ENCODE results near the gene NFAT5.
"Not testable (repeated sequence)": the region's sequence is repeated elsewhere in the genome, so short reads cannot be mapped to it uniquely, and the experiment has no call there.

Gene NFAT5

DNA sequence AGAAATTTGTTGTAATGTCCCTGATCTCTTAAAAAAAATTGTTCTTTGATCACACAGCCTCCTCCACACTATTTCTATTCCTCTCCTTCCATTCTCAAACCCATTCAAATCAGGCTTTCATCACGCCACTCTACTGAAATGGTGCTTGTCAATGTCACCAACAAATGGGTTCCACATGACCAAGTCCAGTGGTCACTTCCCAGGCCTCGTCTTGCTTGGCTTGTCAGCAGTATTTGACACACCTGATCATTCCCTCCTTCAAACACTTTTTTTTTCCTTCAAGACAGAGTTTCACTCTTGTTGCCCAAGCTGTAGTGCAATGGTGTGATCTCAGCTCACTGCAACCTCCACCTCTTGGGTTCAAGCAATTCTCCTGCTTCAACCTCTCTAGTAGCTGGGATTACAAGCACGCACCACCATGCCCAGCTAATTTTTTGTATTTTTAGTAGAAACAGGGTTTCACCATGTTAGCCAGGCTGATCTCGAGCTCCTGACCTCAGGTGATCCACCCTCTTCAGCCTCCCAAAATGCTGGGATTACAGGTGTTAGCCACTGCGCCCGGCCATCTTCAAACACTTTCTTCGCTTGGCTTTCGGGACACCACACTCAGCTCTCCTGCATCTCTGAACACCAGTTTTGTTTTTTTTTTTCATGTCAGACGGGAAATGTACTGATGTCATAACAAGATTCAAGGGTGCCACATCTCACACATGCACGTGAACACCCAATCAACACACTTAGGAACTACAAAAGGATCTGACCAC, 142.3 kb downstream of the NFAT5 start:
- DNase-seq: no peak

DNA sequence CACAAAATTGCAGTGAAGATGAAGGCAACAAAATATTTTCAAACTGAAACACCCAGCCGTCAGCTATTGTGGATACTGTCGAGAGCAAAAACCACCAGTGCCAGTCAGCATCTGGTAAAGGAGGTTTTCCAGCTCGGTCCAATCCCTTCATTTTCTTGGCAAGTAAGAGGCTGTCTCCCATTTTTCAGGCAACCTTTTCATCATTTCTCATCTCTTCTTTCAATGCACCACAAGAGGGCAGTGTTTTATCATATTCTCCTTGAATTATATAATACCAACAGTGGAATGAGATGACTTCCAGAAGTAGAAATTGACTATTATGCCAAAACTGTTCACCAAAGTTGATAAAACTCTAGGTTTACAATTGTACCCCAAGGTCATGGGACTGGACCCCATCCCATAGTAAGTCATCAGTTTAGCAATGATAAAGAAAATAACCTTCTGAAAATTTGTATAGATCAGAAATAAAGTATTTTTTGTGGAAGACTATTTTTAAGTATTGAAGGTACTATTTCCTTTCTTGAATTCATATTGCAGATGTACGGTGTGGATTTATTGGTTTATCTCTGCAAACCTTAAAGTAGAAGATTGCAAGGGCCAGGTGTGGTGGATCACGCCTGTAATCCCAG, 143.8 kb downstream of the NFAT5 start:
- no peak for DNase-seq

DNA sequence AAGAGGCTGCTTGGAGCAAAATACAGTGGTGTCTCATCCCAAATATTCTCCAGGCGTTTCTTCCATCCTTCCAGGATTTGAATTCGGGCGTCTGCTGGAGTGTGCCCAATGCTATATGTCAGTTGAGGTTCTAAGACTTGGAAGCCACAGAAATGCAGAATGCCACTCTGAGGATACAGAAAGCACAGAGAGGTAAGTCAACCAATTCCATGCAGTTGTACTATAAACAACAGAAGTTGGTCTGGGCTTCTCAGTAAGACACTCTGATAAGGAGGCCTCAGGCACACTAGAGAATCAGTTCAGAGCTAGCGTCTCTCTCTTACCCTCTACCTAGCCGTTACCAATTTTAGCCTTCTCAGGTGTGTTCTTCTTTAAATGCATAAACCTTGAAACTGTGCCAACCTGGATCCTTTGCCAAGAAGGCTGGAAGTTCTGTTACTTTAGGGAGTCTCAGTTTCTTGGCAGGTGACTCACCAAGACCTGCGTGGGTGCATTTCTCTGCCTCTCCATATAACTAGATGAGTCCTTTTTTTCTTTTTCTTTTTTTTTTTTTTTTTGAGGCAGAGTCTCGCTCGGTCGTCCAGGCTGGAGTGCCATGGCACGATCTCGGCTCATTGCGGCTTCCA, 145.5 kb downstream of the NFAT5 start:
- DNase-seq: no peak

DNA sequence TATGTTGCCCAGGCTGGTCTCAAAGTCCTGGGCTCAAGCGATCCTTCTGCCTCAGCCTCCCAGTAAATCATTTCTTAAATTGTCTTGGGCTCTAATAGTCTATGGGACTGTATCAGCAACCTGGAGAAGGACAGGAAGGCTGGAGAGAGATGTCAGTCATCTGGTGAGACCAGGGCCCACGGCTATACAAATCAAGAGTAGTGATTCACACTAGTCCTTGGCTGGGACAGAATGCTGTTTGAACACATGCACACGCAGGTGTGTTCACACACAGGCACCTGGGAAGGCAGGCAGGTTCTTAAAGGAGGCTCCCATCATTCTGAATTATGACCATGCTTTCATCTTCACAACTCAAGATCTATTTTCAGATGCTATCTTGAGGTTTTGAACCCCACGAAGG, 146.5 kb downstream of the NFAT5 start:
- DNase-seq: no peak

DNA sequence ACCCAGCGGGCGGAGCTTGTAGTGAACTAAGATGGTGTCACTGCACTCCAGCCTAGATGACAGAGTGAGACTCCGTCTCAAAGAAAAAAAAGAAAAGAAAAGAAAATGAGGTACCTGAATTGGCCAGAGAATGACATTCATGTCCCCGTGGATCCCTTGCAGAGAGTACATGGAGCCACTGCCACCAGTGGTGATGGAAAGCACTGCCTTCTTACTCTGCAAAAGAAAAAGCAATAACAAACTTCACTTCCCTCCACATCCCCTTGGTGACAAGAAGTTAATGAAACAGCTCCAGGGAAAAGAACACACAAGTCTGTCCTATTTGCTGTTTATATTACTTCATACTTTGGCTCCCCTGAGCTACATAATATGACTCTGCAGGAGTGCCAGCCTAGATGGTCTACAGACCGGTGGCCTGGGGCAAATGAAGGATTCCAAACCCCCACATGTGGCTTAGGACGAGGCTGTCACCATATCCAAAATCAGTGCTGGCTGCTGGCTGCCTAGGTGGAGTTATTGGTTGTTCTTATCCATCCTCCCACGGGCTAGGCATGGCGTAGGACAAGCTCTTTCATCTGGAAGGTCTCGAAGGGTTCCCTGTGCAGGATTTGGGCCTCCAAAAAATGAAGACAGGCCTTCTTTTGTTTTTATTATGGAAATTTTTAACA, 147.3 kb downstream of the NFAT5 start:
- no peak for DNase-seq

DNA sequence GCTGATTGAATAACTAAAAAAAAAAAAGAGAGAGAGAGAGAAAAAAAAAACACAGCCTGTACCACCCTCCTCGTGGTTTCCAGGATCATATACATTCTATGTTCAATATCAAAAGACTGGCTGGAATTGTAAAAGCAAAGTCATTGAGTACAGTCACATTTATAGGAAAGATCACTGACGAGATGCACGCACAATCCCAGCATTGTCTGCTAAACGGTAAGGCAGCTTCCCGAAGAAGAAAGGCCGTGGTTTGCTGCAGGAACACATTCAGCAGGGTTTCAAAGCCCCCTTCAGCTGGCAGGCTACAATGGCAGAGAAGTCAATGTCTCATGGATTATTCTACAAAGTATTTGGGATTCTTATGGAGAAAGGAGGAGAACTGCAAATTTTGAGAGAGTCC, 151.3 kb downstream of the NFAT5 start:
- DNase-seq: no peak

DNA sequence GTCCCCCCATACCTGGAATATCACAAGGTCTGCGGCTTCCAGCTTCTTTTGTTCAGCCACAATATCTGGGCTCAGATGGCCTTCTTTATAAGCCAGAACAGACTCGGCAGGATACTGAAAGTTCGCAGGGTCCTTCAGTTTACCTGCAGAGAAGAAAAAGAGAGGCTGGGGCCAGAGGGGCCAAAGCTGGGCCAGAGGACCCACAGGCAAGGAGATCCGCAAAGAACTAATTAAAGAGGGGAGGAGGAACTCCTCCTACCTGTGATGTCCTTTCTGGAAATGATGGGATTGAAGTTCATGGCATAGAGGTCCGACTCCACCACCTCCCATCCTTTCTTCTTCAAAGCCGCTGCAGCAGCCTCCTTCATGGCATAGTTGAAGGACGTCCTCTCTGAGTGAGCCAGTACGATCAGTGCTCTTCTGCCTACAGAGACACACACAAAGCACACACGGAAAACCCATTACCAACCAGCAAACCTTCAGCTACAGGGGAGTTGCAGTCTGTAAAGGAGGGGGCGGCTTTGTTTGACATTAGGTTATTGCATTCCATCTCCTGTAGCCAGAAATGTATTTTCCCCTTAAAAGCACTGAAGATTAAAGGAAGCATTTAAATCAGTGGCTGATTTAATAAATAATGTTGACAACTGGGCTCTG, 152.5 kb downstream of the NFAT5 start:
- DNase-seq: no peak

DNA sequence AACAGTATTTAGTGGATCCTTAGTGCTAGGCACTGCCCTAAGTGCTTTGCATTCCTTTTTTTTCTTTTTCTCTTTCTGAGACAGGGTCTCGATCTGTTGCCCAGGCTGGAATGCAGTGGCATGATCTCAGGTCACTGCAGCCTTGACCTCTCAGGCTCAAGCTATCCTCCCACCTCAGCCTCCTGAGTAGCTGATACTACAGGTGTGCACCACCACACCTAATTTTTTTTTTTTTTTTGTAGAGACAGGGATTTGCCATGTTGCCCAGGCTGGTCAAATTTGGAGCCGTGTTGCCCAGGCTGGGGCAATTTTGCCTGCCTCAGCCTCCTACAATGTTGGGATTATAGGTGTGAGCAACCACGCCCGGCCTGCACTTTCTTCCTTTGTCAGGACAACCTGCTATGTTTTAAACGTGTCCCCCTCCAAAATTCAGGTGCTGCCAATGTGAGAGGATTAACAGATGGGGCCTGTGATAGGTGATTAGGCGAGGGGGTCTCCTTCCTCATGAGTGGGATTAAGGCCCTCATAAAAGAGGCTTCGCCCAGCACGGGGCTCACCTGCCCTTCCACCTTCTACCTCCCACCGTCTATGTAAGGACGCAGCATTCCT, 155.2 kb downstream of the NFAT5 start:
- DNase-seq: no peak

DNA sequence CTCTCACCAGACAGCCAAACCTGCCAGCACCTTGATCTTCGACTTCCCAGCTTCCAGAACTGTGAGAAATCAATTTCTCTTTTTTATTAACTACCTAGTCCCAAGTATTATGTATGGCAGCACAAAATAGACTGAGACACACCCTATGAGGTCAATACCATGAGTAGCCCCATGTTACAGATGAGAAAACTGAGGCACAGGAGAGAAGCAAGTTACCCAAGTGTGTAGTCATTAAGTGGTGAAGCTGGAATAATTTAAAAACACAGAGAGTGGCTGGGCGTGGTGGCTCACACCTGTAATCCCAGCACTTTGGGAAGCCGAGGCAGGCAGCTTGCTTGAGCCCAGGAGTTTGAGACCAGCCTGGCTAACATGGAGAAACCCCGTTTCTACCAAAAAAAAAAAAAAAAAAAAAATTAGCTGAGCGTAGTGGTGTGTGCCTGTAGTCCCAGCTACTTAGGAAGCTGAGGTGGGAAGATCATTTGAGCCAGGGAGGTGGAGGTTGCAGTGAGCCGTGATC, 155.7 kb downstream of the NFAT5 start:
- DNase-seq: no peak

DNA sequence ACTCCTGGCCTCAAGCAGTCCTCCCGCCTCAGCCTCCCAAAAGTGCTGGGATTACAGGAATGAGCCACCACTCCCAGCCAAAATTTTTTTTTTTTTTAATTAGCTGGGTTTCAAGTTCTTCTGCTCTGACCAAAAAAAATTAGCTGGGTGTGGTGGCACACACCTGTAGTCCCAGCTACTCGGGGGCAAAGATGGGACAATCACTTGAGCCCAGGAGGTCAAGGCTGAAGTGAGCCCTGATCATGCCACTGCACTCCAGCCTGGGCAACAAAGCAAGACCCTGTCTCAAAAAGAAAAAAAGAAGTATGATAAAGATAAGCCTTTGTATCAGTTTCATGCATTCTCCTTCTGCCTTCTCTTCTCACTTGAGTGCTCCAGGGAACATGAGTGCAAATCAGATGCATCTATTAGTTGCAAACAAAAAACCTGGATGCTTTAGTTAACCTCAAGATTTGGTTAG, 158.7 kb downstream of the NFAT5 start:
- DNase-seq: no peak

DNA sequence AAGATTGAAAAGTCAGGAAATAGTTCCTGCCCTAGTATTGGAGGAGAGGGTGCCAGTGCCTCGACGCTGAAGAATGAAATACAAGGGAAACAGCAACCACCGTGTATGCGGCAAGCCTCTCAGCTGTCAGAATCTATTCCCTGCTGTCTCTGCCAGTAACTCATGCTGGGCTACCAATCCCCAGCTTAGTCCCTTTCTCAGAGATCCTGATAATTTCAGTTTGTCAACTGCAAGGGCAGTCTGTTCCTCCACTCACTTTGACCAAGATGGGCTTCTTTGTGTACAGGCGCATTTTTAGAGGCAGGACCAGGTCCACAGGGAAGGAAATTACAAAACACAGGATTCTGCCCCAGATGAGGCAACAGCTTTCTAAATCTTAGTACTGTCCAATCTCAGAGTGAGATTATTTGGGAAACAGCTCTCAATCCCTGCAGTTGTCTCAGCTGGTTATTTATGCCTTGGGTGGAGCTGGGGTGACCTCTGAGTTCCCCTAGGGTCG, 159.3 kb downstream of the NFAT5 start:
- DNase-seq: no peak

DNA sequence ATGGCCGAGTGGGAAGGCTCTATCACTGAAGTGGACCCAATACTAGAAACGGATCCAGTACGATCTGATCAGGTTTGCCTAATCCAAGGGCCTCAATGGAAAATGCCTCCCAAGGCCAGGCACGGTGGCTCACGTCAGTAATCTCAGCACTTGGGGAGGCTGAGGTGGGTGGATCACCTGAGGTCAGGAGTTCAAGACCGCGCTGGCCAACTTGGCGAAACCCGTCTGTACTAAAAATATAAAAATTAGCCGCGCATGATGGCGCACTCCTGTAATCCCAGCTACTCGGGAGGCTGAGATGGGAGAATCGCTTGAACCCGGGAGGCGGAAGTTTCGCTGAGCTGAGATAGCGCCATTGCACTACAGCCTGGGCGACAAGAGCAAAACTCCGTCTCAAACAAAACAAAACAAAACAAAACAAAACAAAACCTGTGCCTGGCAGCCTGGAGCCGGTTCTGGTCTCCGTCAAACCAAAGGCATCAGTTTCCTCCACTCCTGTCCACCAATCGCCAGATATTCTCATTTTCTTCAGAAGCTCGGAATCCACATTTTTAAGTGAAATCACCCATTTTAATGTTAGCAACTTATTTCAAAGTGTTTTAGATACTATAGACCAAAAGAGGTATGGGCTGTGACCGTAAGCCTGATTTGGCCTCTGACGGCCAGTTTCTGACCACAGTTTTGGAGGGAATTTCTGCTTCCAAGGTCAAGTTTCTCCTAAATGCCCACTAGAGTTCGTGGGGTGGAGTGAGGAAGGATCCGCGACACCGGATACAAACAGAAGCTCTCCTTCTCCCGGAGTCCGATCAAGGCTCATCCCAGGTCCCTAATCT, 159.9 kb downstream of the NFAT5 start:
- no peak for DNase-seq

DNA sequence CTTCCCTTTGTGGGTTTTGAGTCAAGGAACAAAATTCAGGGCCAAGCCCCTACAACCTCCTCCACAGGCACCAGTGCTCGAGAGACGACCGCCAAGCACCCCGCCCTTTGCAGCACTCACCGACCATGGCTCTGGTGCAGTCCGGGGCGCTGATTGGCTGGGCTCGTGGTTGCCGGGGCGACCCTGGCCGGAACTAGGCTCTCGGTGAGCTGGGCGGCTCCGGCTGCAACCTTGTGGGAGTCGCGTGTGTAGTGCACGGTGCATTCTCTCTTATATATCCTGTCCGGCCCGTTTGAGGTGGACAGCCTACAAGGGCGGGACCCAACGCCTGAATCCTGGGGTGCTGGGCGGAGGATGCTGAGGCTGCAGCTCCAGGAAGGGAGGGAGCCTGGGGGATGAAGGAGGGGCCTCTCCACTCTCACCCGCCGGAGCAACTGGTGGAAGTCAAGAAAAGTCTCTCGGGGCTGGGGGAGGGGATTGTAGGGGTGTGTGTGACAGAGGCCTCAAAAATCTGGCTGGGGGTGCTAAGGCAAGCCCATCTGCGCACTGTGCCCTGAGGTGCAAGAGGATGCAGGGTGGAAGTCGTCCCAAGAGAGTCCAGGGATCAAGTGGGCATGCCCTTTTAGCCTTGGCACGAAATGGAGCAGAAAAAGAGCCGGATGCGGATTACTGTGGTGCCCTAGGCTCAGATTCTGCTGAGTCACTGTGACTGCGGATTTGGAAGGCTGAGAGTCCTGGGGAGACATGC, 160.7 kb downstream of the NFAT5 start, which contains the start of gene NQO1:
Gene NQO1 (minus strand): TSS at position 248 of the 748 bp plus-strand sequence. CDS start 121 bp downstream, at position 127.
- DNase-seq: peak; percentile 86

DNA sequence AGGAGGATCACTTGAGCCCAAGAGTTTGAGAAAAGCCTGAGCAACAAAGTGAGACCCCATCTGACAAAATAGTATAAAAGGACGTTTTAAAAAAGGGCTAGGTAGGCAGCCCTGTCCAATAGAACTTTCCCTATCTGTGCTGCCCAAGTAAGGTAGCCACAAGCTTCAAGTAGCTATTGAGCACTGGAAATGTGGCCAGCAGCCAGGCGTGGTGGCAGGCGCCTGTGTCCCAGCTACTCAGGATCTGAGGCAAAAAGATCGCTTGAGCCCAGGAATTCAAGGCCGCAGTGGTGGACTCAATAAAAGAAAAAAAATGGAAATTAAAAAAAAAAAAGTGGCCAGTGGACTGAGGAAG, 162.1 kb downstream of the NFAT5 start:
- no peak for DNase-seq

DNA sequence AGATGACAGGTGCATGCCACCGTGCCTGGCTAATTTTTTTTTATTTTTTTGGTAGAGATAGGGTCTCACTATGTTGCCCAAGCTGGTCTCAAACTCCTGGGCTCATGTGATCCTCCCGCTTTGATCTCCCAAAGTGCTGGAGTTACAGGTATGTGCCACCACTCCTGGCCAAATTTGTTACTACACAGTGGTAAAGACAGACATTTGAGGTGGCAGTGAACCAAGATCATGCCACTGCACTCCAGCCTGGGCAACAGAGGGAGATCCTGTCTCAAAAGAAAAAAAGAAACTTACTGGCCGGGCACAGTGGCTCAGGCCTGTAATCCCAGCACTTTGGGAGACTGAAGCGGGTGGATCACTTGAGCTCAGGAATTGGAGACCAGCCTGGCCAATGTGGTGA, 163.3 kb downstream of the NFAT5 start:
- not testable (repeated sequence) for DNase-seq

DNA sequence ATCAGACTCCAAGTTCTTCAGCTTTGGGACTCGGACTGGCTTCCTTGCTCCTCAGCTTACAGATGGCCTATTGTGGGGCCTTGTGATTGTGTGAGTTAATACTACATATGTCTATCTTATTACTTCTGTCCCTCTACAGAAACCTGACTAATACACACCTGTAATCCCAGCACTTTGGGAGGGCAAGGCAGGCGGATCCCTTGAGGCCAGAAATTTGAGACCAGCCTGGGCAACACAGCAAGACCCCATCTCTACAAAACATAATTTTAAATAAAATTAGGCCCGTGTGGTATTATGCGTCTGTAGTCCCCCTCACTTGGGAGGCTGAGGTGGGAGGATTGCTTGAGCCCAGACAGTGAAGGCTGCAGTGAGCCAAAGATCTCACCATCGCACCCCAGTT, 165.5 kb downstream of the NFAT5 start:
- DNase-seq: not testable (repeated sequence)

DNA sequence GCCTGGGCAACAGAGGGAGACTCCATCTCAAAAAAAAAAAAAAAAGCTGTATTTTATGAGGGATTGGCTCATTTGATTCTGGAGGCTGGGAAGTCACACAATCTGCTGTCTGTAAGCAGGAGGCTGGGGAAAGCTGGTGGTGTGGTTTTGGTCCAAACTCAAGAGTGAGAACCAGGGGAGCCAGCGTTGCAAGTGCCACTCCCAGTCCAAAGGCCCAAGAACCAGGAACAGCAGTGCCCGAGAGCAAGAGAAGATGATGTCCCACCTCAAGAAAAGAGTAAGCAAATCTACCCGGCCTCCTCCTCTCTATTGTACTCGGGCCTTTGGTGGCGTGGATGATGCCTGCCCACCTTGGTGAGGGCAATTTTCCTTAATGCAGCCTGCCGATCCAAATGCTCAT, 166.3 kb downstream of the NFAT5 start:
- DNase-seq: no peak

DNA sequence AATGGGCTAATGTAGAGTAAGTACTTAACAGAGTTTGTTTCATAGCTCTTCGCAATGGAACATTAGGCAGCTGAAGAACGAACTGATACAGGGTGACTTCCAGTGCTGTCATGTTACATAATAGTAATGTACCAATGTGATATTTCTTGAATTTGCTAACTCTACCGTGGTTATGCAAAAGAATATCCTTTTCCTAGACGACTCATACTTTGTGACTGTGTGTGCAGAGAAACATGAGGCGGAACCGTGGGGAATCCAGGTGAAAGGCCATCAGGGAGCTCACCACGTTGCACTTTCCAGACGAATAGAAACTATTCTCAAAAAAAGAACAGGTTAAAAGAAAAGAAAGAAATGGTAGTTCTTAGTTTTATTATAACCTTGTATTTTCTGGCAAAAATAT, 175.8 kb downstream of the NFAT5 start:
- no peak for DNase-seq

DNA sequence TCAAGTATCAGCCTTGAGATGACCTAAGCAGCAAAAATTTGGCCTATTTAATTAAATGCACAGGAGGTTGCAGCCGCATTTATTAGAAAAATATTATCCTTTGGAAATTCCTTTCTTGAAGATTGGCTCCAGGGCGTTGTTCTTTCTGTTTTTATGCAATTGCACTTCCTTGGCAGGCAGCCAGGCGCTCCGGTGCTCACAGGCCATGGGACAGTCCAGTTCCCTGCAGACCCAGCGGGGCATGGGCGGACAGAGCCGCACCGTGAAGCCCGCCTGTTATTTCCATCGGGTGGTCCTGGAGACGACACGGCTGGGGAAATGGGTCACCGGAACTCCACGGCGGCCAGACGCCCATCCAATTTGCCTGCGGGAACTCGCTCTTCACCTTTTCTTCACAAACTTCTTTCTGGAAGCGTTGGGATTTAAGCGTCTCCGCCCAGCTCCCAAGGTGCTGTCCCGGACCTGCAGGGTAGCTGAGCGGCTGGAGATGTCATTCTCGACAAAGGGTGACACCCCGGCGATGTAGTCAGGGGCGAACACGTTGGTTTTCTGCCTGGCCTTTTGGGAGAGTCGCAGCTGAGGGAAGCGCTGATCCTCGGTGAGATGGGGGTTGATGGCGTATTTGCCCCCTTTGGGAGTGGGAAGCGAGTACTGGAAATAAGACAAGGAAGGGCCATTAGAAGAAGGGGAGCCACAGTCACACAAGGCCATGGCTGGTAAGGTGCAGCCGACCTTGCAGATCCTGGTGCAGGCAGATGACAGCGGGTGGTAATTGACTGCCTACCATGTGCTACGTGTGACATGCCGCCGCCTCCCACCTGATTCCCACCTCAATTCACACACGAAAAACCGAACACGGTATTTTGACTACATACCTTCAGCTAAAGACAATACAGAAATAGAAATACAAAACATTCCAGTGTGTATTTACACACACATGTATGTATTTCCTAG, 176.5 kb downstream of the NFAT5 start:
- DNase-seq: no peak

Measured in CD4-positive, alpha-beta T cell treated with Interleukin-15 for 1 hour (primary cell).